ENCODE data around the gene PSMA5. TPM values are rescaled to one million over a fixed set of nuclear protein-coding genes. Genes with fewer than 3 reads are reported as not detected.
A peak's percentile ranks its signal among the peaks of the same experiment; 100 is the strongest.
"Not testable (repeated sequence)": the region's sequence is repeated elsewhere in the genome, so short reads cannot be mapped to it uniquely, and the experiment has no call there.

The PSMA5 gene
- total RNA-seq, 1 donor from 2014 or later = 241 TPM

- Mint-ChIP-seq H3K36me3 (ENCODE audit: low read depth) (peaks cover 64% of the 10 kb centered on the region), H3K4me1 (ENCODE audit: low read depth) (peaks cover 29% of the 10 kb centered on the region), H3K9me3 (no peaks in the 10 kb centered on the region), H3K4me3 (no peak overlapping the region), H3K27me3 (ENCODE audit: insufficient read depth) (no peaks in the 10 kb centered on the region), H3K27ac (no peak overlapping the region)
- intact Hi-C loops (cut with micrococcal nuclease) = no loop called here
- no peak for DNase-seq (ENCODE audit: low spot score)
Measured at GRCh38 chr1:109412551-109412950, 13.7 kb downstream of the PSMA5 start.

- intact Hi-C loops (cut with micrococcal nuclease) = no loop called here
- DNase-seq (ENCODE audit: low spot score) = no peak
- no peaks in the 10 kb centered on the region for H3K9me3 Mint-ChIP-seq
Measured at GRCh38 chr1:109404838-109405237, 21.4 kb downstream of the PSMA5 start.

GRCh38 chr1:109402025-109402424 lies 24.2 kb downstream of the PSMA5 start:
- Mint-ChIP-seq H3K27ac (no peak overlapping the region), H3K27me3 (ENCODE audit: insufficient read depth) (peaks cover 12% of the 10 kb centered on the region), H3K4me1 (ENCODE audit: low read depth) (peaks cover 43% of the 10 kb centered on the region), H3K9me3 (no peaks in the 10 kb centered on the region), H3K36me3 (ENCODE audit: low read depth) (peaks cover 37% of the 10 kb centered on the region), H3K4me3 (no peak overlapping the region)
- intact Hi-C loops (cut with micrococcal nuclease) = no loop called here
- DNase-seq (ENCODE audit: low spot score) = no peak

More at GRCh38 chr1:109404838-109405237, 21.4 kb downstream of the PSMA5 start:
- H3K4me1 Mint-ChIP-seq (ENCODE audit: low read depth) = peaks cover 32% of the 10 kb centered on the region
- peak overlapping the region; percentile 0 for H3K4me3 Mint-ChIP-seq
- H3K27ac Mint-ChIP-seq = peak overlapping the region; percentile 62
- peaks cover 47% of the 10 kb centered on the region for H3K36me3 Mint-ChIP-seq (ENCODE audit: low read depth)
- no peaks in the 10 kb centered on the region for H3K27me3 Mint-ChIP-seq (ENCODE audit: insufficient read depth)

GRCh38 chr1:109400035-109400655 lies 26.1 kb downstream of the PSMA5 start:
- Mint-ChIP-seq H3K4me3 (no peak overlapping the region), H3K9me3 (no peaks in the 10 kb centered on the region), H3K27ac (no peak overlapping the region), H3K4me1 (ENCODE audit: low read depth) (peaks cover 35% of the 10 kb centered on the region), H3K27me3 (ENCODE audit: insufficient read depth) (peaks cover 31% of the 10 kb centered on the region), H3K36me3 (ENCODE audit: low read depth) (peaks cover 25% of the 10 kb centered on the region)
- no peak for DNase-seq (ENCODE audit: low spot score)
- intact Hi-C loops (cut with micrococcal nuclease) = no loop called here

GRCh38 chr1:109399326-109399957 lies 26.8 kb downstream of the PSMA5 start:
- H3K36me3 Mint-ChIP-seq (ENCODE audit: low read depth) = peaks cover 19% of the 10 kb centered on the region
- H3K9me3 Mint-ChIP-seq = no peaks in the 10 kb centered on the region
- H3K27me3 Mint-ChIP-seq (ENCODE audit: insufficient read depth) = peaks cover 37% of the 10 kb centered on the region
- no peak overlapping the region for H3K27ac Mint-ChIP-seq
- DNase-seq (ENCODE audit: low spot score) = no peak
- peak overlapping the region; percentile 58 for H3K4me3 Mint-ChIP-seq
- intact Hi-C loops (cut with micrococcal nuclease) = loop anchor here (1.0 to 2.0 kb wide), 7 partner anchors 27 to 198 kb away; partner anchors contain the start of genes PSMA5 and PSRC1
- H3K4me1 Mint-ChIP-seq (ENCODE audit: low read depth) = peaks cover 28% of the 10 kb centered on the region

- Mint-ChIP-seq H3K4me1 (ENCODE audit: low read depth) (peaks cover 25% of the 10 kb centered on the region), H3K9me3 (no peaks in the 10 kb centered on the region), H3K36me3 (ENCODE audit: low read depth) (peaks cover 15% of the 10 kb centered on the region), H3K27ac (no peak overlapping the region), H3K4me3 (peak overlapping the region; percentile 81), H3K27me3 (ENCODE audit: insufficient read depth) (peaks cover 42% of the 10 kb centered on the region)
- intact Hi-C loops (cut with micrococcal nuclease) = loop anchor here (1.0 to 2.0 kb wide), 7 partner anchors 28 to 197 kb away; partner anchors contain the start of genes PSMA5 and PSRC1
- DNase-seq (ENCODE audit: low spot score) = no peak
Measured at GRCh38 chr1:109398343-109399225, 27.7 kb downstream of the PSMA5 start.

GRCh38 chr1:109397581-109398342 lies 28.5 kb downstream of the PSMA5 start, which contains the start of gene SORT1:
TSS of gene SORT1 (minus strand) at chr1:109397918. CDS start at chr1:109397892, 26 bp downstream.
- intact Hi-C loops (cut with micrococcal nuclease) = loop anchor here (2.0 kb wide), 1 partner anchor 27 kb away; no protein-coding TSS in a partner anchor
- peaks cover 15% of the 10 kb centered on the region for H3K36me3 Mint-ChIP-seq (ENCODE audit: low read depth)
- peak within 1 kb of the TSS; percentile 86 for H3K4me3 Mint-ChIP-seq
- DNase-seq (ENCODE audit: low spot score) = peak; percentile 45
- peaks cover 42% of the 10 kb centered on the region for H3K27me3 Mint-ChIP-seq (ENCODE audit: insufficient read depth)
- peaks cover 25% of the 10 kb centered on the region for H3K4me1 Mint-ChIP-seq (ENCODE audit: low read depth)
- H3K9me3 Mint-ChIP-seq = no peaks in the 10 kb centered on the region
- H3K27ac Mint-ChIP-seq = peak within 1 kb of the TSS; percentile 38

- peak overlapping the region; percentile 38 for H3K27ac Mint-ChIP-seq
- peak overlapping the region; percentile 86 for H3K4me3 Mint-ChIP-seq
- H3K27me3 Mint-ChIP-seq (ENCODE audit: insufficient read depth) = peaks cover 46% of the 10 kb centered on the region
- H3K36me3 Mint-ChIP-seq (ENCODE audit: low read depth) = peaks cover 15% of the 10 kb centered on the region
- no peaks in the 10 kb centered on the region for H3K9me3 Mint-ChIP-seq
- intact Hi-C loops (cut with micrococcal nuclease) = no loop called here
- peaks cover 27% of the 10 kb centered on the region for H3K4me1 Mint-ChIP-seq (ENCODE audit: low read depth)
- no peak for DNase-seq (ENCODE audit: low spot score)
Measured at GRCh38 chr1:109396871-109397580, 29.2 kb downstream of the PSMA5 start.

GRCh38 chr1:109396513-109396839 lies 29.8 kb downstream of the PSMA5 start:
- Mint-ChIP-seq H3K4me1 (ENCODE audit: low read depth) (peaks cover 33% of the 10 kb centered on the region), H3K27me3 (ENCODE audit: insufficient read depth) (peaks cover 49% of the 10 kb centered on the region), H3K4me3 (peak overlapping the region; percentile 86), H3K27ac (no peak overlapping the region), H3K36me3 (ENCODE audit: low read depth) (peaks cover 13% of the 10 kb centered on the region), H3K9me3 (no peaks in the 10 kb centered on the region)
- intact Hi-C loops (cut with micrococcal nuclease) = no loop called here
- no peak for DNase-seq (ENCODE audit: low spot score)

- intact Hi-C loops (cut with micrococcal nuclease) = no loop called here
- H3K4me3 Mint-ChIP-seq = peak overlapping the region; percentile 86
- peaks cover 38% of the 10 kb centered on the region for H3K4me1 Mint-ChIP-seq (ENCODE audit: low read depth)
- H3K36me3 Mint-ChIP-seq (ENCODE audit: low read depth) = peaks cover 9% of the 10 kb centered on the region
- no peaks in the 10 kb centered on the region for H3K9me3 Mint-ChIP-seq
- H3K27ac Mint-ChIP-seq = peak overlapping the region; percentile 45
- H3K27me3 Mint-ChIP-seq (ENCODE audit: insufficient read depth) = peaks cover 49% of the 10 kb centered on the region
- no peak for DNase-seq (ENCODE audit: low spot score)
Measured at GRCh38 chr1:109395602-109396512, 30.4 kb downstream of the PSMA5 start.

GRCh38 chr1:109395282-109395599 lies 31.0 kb downstream of the PSMA5 start:
- H3K27me3 Mint-ChIP-seq (ENCODE audit: insufficient read depth) = peaks cover 49% of the 10 kb centered on the region
- H3K36me3 Mint-ChIP-seq (ENCODE audit: low read depth); intact Hi-C loops (cut with micrococcal nuclease); DNase-seq (ENCODE audit: low spot score); H3K9me3 Mint-ChIP-seq; H3K27ac Mint-ChIP-seq: not testable (repeated sequence)
- H3K4me1 Mint-ChIP-seq (ENCODE audit: low read depth) = peaks cover 38% of the 10 kb centered on the region
- peak overlapping the region; percentile 20 for H3K4me3 Mint-ChIP-seq
